SK-N-SH treated with all-trans-retinoic acid at 6 μM for 48 hours (cell line): ENCODE data around the gene BIK.

Source experiments
- BACH2 ChIP-seq: fragments of 250-450 bp; sonication (Bioruptor Pico); IDR thresholded peaks from 2 replicates; pipeline ENCODE4 v1.9.0; 2021; ENCODE audit warnings: mild to moderate bottlenecking, borderline replicate concordance
- ISL1 ChIP-seq: fragments of 250-450 bp; sonication (Bioruptor Pico); IDR thresholded peaks from 2 replicates; pipeline ENCODE4 v2.1.2; 2022; ENCODE audit warnings: mild to moderate bottlenecking, moderate library complexity
- ZNF70 ChIP-seq: fragments of 450-650 bp; formaldehyde crosslinking; IDR thresholded peaks from 2 replicates; pipeline ENCODE4 v1.5.0; 2020; ENCODE audit warnings: mild to moderate bottlenecking, moderate library complexity
- TF ChIP-seq, protein P1 (sequence below): fragments of 250-450 bp; sonication (Bioruptor Pico); IDR thresholded peaks from 2 replicates; pipeline ENCODE4 v1.5.1; 2020; ENCODE audit warnings: low read depth, mild to moderate bottlenecking, moderate library complexity

DNA sequence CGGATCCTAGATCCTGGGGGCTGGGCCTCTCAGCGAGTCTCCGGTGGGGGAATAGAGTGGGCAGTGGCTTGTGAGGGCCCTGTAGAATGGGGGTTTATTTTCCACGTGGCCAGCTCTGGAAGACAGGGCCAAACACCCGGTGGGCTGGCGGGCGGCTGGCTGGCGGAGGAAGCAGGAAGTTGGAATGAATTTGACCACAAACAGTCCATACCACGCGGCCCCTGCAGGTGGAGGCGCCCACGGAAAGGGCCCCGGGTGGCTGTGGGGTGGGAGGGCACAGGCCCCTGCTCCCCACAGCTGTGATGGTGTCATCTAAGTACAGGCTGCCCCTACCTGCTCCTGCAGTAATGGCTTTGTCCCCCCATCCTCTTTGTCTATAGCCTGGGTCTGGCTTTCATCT, 17.6 kb downstream of the BIK start:
- TF ChIP-seq ISL1 (CRISPR knock-in tag) (no peak), BACH2 (CRISPR knock-in tag) (no peak), ZNF70 (CRISPR knock-in tag) (no peak)
- TF ChIP-seq, protein P1, sequence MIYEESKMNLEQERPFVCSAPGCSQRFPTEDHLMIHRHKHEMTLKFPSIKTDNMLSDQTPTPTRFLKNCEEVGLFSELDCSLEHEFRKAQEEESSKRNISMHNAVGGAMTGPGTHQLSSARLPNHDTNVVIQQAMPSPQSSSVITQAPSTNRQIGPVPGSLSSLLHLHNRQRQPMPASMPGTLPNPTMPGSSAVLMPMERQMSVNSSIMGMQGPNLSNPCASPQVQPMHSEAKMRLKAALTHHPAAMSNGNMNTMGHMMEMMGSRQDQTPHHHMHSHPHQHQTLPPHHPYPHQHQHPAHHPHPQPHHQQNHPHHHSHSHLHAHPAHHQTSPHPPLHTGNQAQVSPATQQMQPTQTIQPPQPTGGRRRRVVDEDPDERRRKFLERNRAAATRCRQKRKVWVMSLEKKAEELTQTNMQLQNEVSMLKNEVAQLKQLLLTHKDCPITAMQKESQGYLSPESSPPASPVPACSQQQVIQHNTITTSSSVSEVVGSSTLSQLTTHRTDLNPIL (CRISPR knock-in tag), result no peak
